ENCODE results near the gene TMEM242.
A peak's percentile ranks its signal among the peaks of the same experiment; 100 is the strongest.

The TMEM242 gene

GRCh38 chr6:157268835-157269234 is 54.5 kb downstream of the TMEM242 start:
- DNase-seq, result no peak

- DNase-seq, result peak; percentile 9
Observed at GRCh38 chr6:157268396-157268795, 54.9 kb downstream of the TMEM242 start.

GRCh38 chr6:157267654-157268053 is 55.7 kb downstream of the TMEM242 start:
- DNase-seq, result peak; percentile 12

GRCh38 chr6:157267109-157267611 is 56.2 kb downstream of the TMEM242 start:
- DNase-seq, result peak; percentile 15

GRCh38 chr6:157266274-157267101 is 56.8 kb downstream of the TMEM242 start:
- DNase-seq, result peak; percentile 11

- no peak for DNase-seq
Observed at GRCh38 chr6:157265635-157266034, 57.7 kb downstream of the TMEM242 start.

GRCh38 chr6:157265186-157265585 is 58.1 kb downstream of the TMEM242 start:
- DNase-seq, result peak; percentile 22

GRCh38 chr6:157264701-157265100 is 58.6 kb downstream of the TMEM242 start:
- peak; percentile 41 for DNase-seq

GRCh38 chr6:157263881-157264397 is 59.4 kb downstream of the TMEM242 start:
- DNase-seq, result no peak

- DNase-seq, result peak; percentile 20
Observed at GRCh38 chr6:157263146-157263545, 60.2 kb downstream of the TMEM242 start.

GRCh38 chr6:157261606-157262005 is 61.7 kb downstream of the TMEM242 start:
- DNase-seq, result no peak

- DNase-seq, result no peak
Observed at GRCh38 chr6:157260735-157261410, 62.4 kb downstream of the TMEM242 start.

- peak; percentile 1 for DNase-seq
Observed at GRCh38 chr6:157259443-157259842, 63.9 kb downstream of the TMEM242 start.

GRCh38 chr6:157258878-157259277 is 64.4 kb downstream of the TMEM242 start:
- peak; percentile 14 for DNase-seq

GRCh38 chr6:157255079-157255478 is 68.2 kb downstream of the TMEM242 start:
- DNase-seq, result no peak

GRCh38 chr6:157254538-157254937 is 68.8 kb downstream of the TMEM242 start:
- no peak for DNase-seq

- DNase-seq, result no peak
Observed at GRCh38 chr6:157253699-157254098, 69.6 kb downstream of the TMEM242 start.

GRCh38 chr6:157253017-157253416 is 70.3 kb downstream of the TMEM242 start:
- DNase-seq, result no peak

GRCh38 chr6:157251586-157252247 is 71.6 kb downstream of the TMEM242 start:
- no peak for DNase-seq

GRCh38 chr6:157249826-157250225 is 73.5 kb downstream of the TMEM242 start:
- DNase-seq, result no peak

GRCh38 chr6:157248264-157248663 is 75.1 kb downstream of the TMEM242 start:
- DNase-seq, result no peak

GRCh38 chr6:157246771-157247484 is 76.4 kb downstream of the TMEM242 start:
- no peak for DNase-seq
